H1 (cell line): ENCODE data around the gene HNRNPA3. TPM values are rescaled to one million over a fixed set of nuclear protein-coding genes. Genes with fewer than 3 reads are reported as not detected.

ENCODE experiments used
- CTCF ChIA-PET: fragments of 300-600 bp; sonication (Branson Sonifier 250); formaldehyde crosslinking; loops from one replicate; lab custom pipeline; 2021; ENCODE audit not compliant: partially characterized antibody; lab: Charles Lee
- POLR2A ChIA-PET: fragments of 300-600 bp; sonication (Branson Sonifier 250); formaldehyde crosslinking; loops from one replicate; lab custom pipeline; 2021; ENCODE audit warnings: inconsistent platforms; ENCODE audit not compliant: partially characterized antibody; lab: Charles Lee
- DNase-seq, 2 experiments: peaks; one replicate each; pipeline versions ENCODE4 v3.0.0 to v3.0.0-alpha.2; 2010 to 2022; ENCODE audit warnings: low spot score in 2 of 2, low read depth in 1 of 2, mixed read lengths in 1 of 2
- FAIRE-seq: peaks from 2 replicates; lab custom pipeline; 2011; peaks lifted over from hg19 to GRCh38; lab: Jason Lieb, UNC
- H2AFZ ChIP-seq: 2 replicates; pipeline ENCODE4 v1.8.1; 2012; ENCODE audit warnings: low read length, inconsistent platforms
- H2AK5ac ChIP-seq: 2 replicates; pipeline ENCODE4 v1.6.1; 2013; ENCODE audit warnings: low read depth, low read length
- H2BK120ac ChIP-seq: replicated peaks from 2 replicates; pipeline ENCODE3; 2013; ENCODE audit warnings: low read depth, low read length, inconsistent platforms
- H2BK12ac ChIP-seq: 2 replicates; pipeline ENCODE4 v1.6.1; 2013; ENCODE audit warnings: low read depth, low read length
- H2BK15ac ChIP-seq: 2 replicates; pipeline ENCODE4 v1.6.1; 2013; ENCODE audit warnings: low read length
- H2BK20ac ChIP-seq: 2 replicates; pipeline ENCODE4 v1.6.1; 2013; ENCODE audit warnings: low read length
- H2BK5ac ChIP-seq: 2 replicates; pipeline ENCODE4 v1.6.1; 2013; ENCODE audit warnings: low read depth, low read length
- H3K14ac ChIP-seq: 2 replicates; pipeline ENCODE4 v1.6.1; 2013; ENCODE audit warnings: inconsistent platforms; ENCODE audit not compliant: insufficient read length
- H3K18ac ChIP-seq: 2 replicates; pipeline ENCODE4 v1.6.1; 2013; ENCODE audit warnings: low read length; ENCODE audit errors: extremely low read depth
- H3K23ac ChIP-seq: 2 replicates; pipeline ENCODE4 v1.6.1; 2013; ENCODE audit warnings: inconsistent platforms; ENCODE audit not compliant: insufficient read length
- H3K23me2 ChIP-seq: 2 replicates; pipeline ENCODE4 v1.6.1; 2013; ENCODE audit warnings: low read depth, low read length
- H3K27ac ChIP-seq: 2 replicates; pipeline ENCODE4 v1.6.1; 2011; ENCODE audit warnings: low read depth, low read length, inconsistent platforms
- H3K27me3 ChIP-seq, 4 experiments: replicated peaks in 1 of 4; 1 replicate in 1 of 4; 2 replicates in 3 of 4; pipeline versions ENCODE4 v1.6.1 to v1.8.1; 2011 to 2013; ENCODE audit warnings: low read length in 3 of 4, mild to moderate bottlenecking in 3 of 4, inconsistent platforms in 2 of 4, mixed read lengths in 2 of 4, moderate library complexity in 1 of 4; ENCODE audit not compliant: control insufficient read depth in 3 of 4, insufficient read depth in 3 of 4; ENCODE audit errors: extremely low read depth in 1 of 4
- H3K36me3 ChIP-seq, 4 experiments: 2 replicates each; pipeline versions ENCODE4 v1.6.1 to v1.8.1; 2011 to 2013; ENCODE audit warnings: mild to moderate bottlenecking in 4 of 4, low read length in 3 of 4, moderate library complexity in 2 of 4, control low read depth in 1 of 4, inconsistent platforms in 1 of 4; ENCODE audit not compliant: insufficient read depth in 4 of 4, control insufficient read depth in 2 of 4
- H3K4ac ChIP-seq: replicated peaks from 2 replicates; pipeline ENCODE3; 2013; ENCODE audit warnings: low read length, low read depth, mixed read lengths, inconsistent platforms; ENCODE audit not compliant: insufficient read length
- H3K4me1 ChIP-seq, 4 experiments: replicated peaks in 1 of 4; 1 replicate in 1 of 4; 2 replicates in 3 of 4; pipeline versions ENCODE4 v1.6.1 to v1.8.1; 2011 to 2013; ENCODE audit warnings: low read length in 3 of 4, inconsistent platforms in 2 of 4, mixed read lengths in 1 of 4; ENCODE audit not compliant: insufficient read depth in 4 of 4, control insufficient read depth in 3 of 4
- H3K4me2 ChIP-seq, 2 experiments: 2 replicates each; pipeline versions ENCODE4 v1.6.1 to v1.8.1; 2011 to 2013; ENCODE audit warnings: low read depth in 2 of 2, low read length in 2 of 2, control low read depth in 1 of 2, inconsistent platforms in 1 of 2, mild to moderate bottlenecking in 1 of 2; ENCODE audit not compliant: insufficient read depth in 1 of 2
- H3K4me3 ChIP-seq, 4 experiments: fragments of 200-600, 300-600 bp in 1 of 4; sonication (generic), shearing (Covaris generic), sonication (Bioruptor Twin) in 1 of 4; 2 replicates each; pipeline versions ENCODE4 v1.5.1 to v1.8.1; 2011 to 2016; ENCODE audit warnings: low read length in 4 of 4, low read depth in 3 of 4, control low read depth in 2 of 4, inconsistent platforms in 2 of 4, mild to moderate bottlenecking in 2 of 4, mixed read lengths in 1 of 4, moderate library complexity in 1 of 4; ENCODE audit not compliant: insufficient read depth in 2 of 4; ENCODE audit errors: extremely low read depth in 1 of 4
- H3K56ac ChIP-seq: replicated peaks from 2 replicates; pipeline ENCODE3; 2013; ENCODE audit warnings: low read depth, mild to moderate bottlenecking, mixed read lengths, low read length, inconsistent platforms; ENCODE audit not compliant: insufficient read length
- H3K79me1 ChIP-seq: 2 replicates; pipeline ENCODE4 v1.6.1; 2013; ENCODE audit warnings: low read depth, low read length, control low read depth
- H3K79me2 ChIP-seq, 2 experiments: 2 replicates each; pipeline versions ENCODE4 v1.6.1 to v1.8.1; 2012 to 2013; ENCODE audit warnings: low read length in 2 of 2, mild to moderate bottlenecking in 2 of 2, inconsistent platforms in 1 of 2; ENCODE audit not compliant: insufficient read depth in 2 of 2, control insufficient read depth in 1 of 2
- H3K9ac ChIP-seq, 4 experiments: replicated peaks in 1 of 4; 1 replicate in 1 of 4; 2 replicates in 3 of 4; pipeline versions ENCODE4 v1.6.1 to v1.8.1; 2011 to 2013; ENCODE audit warnings: low read depth in 3 of 4, low read length in 3 of 4, control low read depth in 2 of 4, mild to moderate bottlenecking in 2 of 4, moderate library complexity in 2 of 4, inconsistent platforms in 1 of 4; ENCODE audit errors: extremely low read depth in 1 of 4
- H3K9me3 ChIP-seq, 2 experiments: 2 replicates each; pipeline versions ENCODE4 v1.6.1 to v1.8.1; 2012 to 2013; ENCODE audit warnings: mild to moderate bottlenecking in 2 of 2, moderate library complexity in 2 of 2, control low read depth in 1 of 2, inconsistent platforms in 1 of 2, low read depth in 1 of 2, low read length in 1 of 2, mixed read lengths in 1 of 2; ENCODE audit not compliant: insufficient read depth in 2 of 2
- H4K20me1 ChIP-seq, 2 experiments: replicated peaks in 1 of 2; 2 replicates each; pipeline versions ENCODE3 to v1.8.1; 2011 to 2013; ENCODE audit warnings: inconsistent platforms in 2 of 2, low read length in 2 of 2, mild to moderate bottlenecking in 1 of 2; ENCODE audit not compliant: insufficient read depth in 2 of 2, control insufficient read depth in 1 of 2
- H4K5ac ChIP-seq: 2 replicates; pipeline ENCODE4 v1.6.1; 2013; ENCODE audit warnings: low read length, low read depth, mixed read lengths, inconsistent platforms; ENCODE audit not compliant: insufficient read length
- H4K8ac ChIP-seq: 2 replicates; pipeline ENCODE4 v1.8.0; 2013; ENCODE audit warnings: mild to moderate bottlenecking, moderate library complexity, low read length, inconsistent platforms; ENCODE audit not compliant: insufficient read depth; ENCODE audit errors: extremely low read depth
- H4K91ac ChIP-seq: replicated peaks from 2 replicates; pipeline ENCODE3; 2013; ENCODE audit warnings: low read length, mixed read lengths, inconsistent platforms; ENCODE audit not compliant: insufficient read length
- ATF3 ChIP-seq: IDR thresholded peaks from 2 replicates; pipeline ENCODE4 v1.6.1; 2011; ENCODE audit warnings: low read depth, mild to moderate bottlenecking, low read length; ENCODE audit not compliant: insufficient read depth
- CTBP2 ChIP-seq: IDR thresholded peaks from 2 replicates; pipeline ENCODE4 v1.7.0; 2011; ENCODE audit warnings: borderline replicate concordance, mild to moderate bottlenecking, moderate library complexity, mixed read lengths, low read length; ENCODE audit not compliant: insufficient read depth, insufficient read length
- EP300 ChIP-seq, 2 experiments: IDR thresholded peaks; 1 replicate in 1 of 2; 2 replicates in 1 of 2; pipeline ENCODE4 v1.6.1; 2011 to 2012; ENCODE audit warnings: low read depth in 2 of 2, low read length in 2 of 2, mild to moderate bottlenecking in 2 of 2, borderline replicate concordance in 1 of 2, inconsistent platforms in 1 of 2, moderate library complexity in 1 of 2
- EZH2 ChIP-seq: fragments of 200-600 bp; sonication (generic); IDR thresholded peaks from 2 replicates; pipeline ENCODE4 v1.7.1; 2012; ENCODE audit warnings: low read depth, mild to moderate bottlenecking, moderate library complexity, low read length, inconsistent platforms; ENCODE audit not compliant: severe bottlenecking
- WGBS, 2 experiments: shearing (Covaris generic) in 1 of 2; methylation state at CpG; one replicate each; pipeline versions ENCODE4 v1.1.6 to v1.1.7; 2013 to 2015; ENCODE audit warnings: low lambda C conversion rate in 2 of 2, mixed read lengths in 2 of 2, inconsistent platforms in 1 of 2, low coverage in 1 of 2, missing lambda C conversion rate in 1 of 2; ENCODE audit not compliant: insufficient replicate concordance in 2 of 2, insufficient coverage in 1 of 2, insufficient read length in 1 of 2; ENCODE audit errors: extremely low coverage in 1 of 2, missing lambda C conversion rate in 1 of 2; 5-methylcytosine and 5-hydroxymethylcytosine counted together
- polyA plus RNA-seq, 7 experiments: library from polyadenylated mRNA; depleted of rRNA in 3 of 7; stranded (reverse) in 5 of 7; unstranded in 2 of 7; fragments of >200 nt in 5 of 7; fragments of 200-250 nt in 2 of 7; gene quantifications; 1 replicate in 5 of 7; 2 replicates in 1 of 7; 4 replicates in 1 of 7; pipeline versions ENCODE4 v1.2.1 to v1.2.3, GENCODE V29; 2011 to 2013; ENCODE audit warnings: missing spikeins in 2 of 7, mixed read lengths in 2 of 7
- total RNA-seq: library from RNA; stranded (reverse); fragmentation: NEBNext Ultra II Directional; extraction: Animal tissue kit (Norgen Biotek cat#: 25700); gene quantifications from 2 replicates; pipeline ENCODE4 v1.2.1, GENCODE V29; 2021

Gene HNRNPA3
- total and polyA plus RNA-seq, 2 of the 8 experiments (the other 6 are each of a cell fraction or from before 2014, with no cell fraction given), result 66.1 to 408 TPM

GRCh38 chr2:177268901-177269300 is 56.3 kb downstream of the HNRNPA3 start:
- Histone ChIP-seq H2BK5ac (no peak overlapping the region), H3K4me1 (peaks cover 0 to 2% (median 1%) of the 10 kb centered on the region in 4 experiments; a peak in 2 of 7 replicates), H3K23me2 (peaks cover 6% of the 10 kb centered on the region), H4K20me1 (no peaks in the 10 kb centered on the region), H3K36me3 (no peaks in the 10 kb centered on the region), H3K14ac (no peak overlapping the region), H2AK5ac (no peak overlapping the region), H3K4ac (no peak overlapping the region), H3K18ac (no peak overlapping the region), H3K79me2 (no peaks in the 10 kb centered on the region), H3K56ac (no peak overlapping the region), H2BK15ac (no peak overlapping the region), H2BK20ac (no peak overlapping the region), H2BK120ac (no peak overlapping the region), H3K4me3 (no peak overlapping the region), H4K8ac (no peak overlapping the region), H3K4me2 (no peak overlapping the region), H3K79me1 (no peaks in the 10 kb centered on the region), H4K91ac (no peak overlapping the region), H3K9me3 (no peaks in the 10 kb centered on the region), H3K23ac (no peak overlapping the region), H3K27me3 (no peaks in the 10 kb centered on the region), H2BK12ac (no peak overlapping the region), H4K5ac (no peak overlapping the region), H2AFZ (no peak overlapping the region), H3K9ac (no peak overlapping the region), H3K27ac (no peak overlapping the region)
- no peak for DNase-seq
- TF ChIP-seq CTBP2 (no peak), EP300 (IDR thresholded peaks at IDR 0.05; ENCODE audit: borderline replicate concordance in 1 of 2, low read depth in 2 of 2, low read length in 2 of 2) (no peak), ATF3 (no peak), EZH2 (no peak)
- FAIRE-seq, result no peak
- ChIA-PET POLR2A (interaction anchor here (1.3 to 1.5 kb wide), 2 partner anchors 10 to 71 kb away, joined by 3 read pairs; no protein-coding TSS in a partner anchor), CTCF (interaction anchor here (0.6 to 2.4 kb wide), 6 partner anchors 10 to 69 kb away, joined by 3 to 9 read pairs (median 4); no protein-coding TSS in a partner anchor)
- 91% methylated on average over 7 of the region's 7 CpGs; no CpG with 5 or more reads in 1 of the 2 experiments for WGBS, 2 experiments
